ENCODE results near the gene TCF25.

Gene TCF25

GRCh38 chr16:89881368-89881730, 8.0 kb downstream of the TCF25 start:
- no peak for DNase-seq

GRCh38 chr16:89883346-89884040, 10.1 kb downstream of the TCF25 start:
- DNase-seq: no peak

GRCh38 chr16:89884041-89884421, 10.6 kb downstream of the TCF25 start:
- no peak for DNase-seq

GRCh38 chr16:89887243-89887642, 13.9 kb downstream of the TCF25 start:
- DNase-seq: no peak

- no peak for DNase-seq
Observed at GRCh38 chr16:89890200-89890599, 16.8 kb downstream of the TCF25 start.

- no peak for DNase-seq
Observed at GRCh38 chr16:89890886-89891657, 17.7 kb downstream of the TCF25 start.

GRCh38 chr16:89892055-89892630, 18.8 kb downstream of the TCF25 start:
- DNase-seq: no peak

- no peak for DNase-seq
Observed at GRCh38 chr16:89892635-89893034, 19.2 kb downstream of the TCF25 start.

GRCh38 chr16:89893642-89894548, 20.5 kb downstream of the TCF25 start:
- no peak for DNase-seq

GRCh38 chr16:89895482-89896250, 22.3 kb downstream of the TCF25 start:
- DNase-seq: no peak

GRCh38 chr16:89897204-89897603, 23.8 kb downstream of the TCF25 start:
- DNase-seq: no peak

GRCh38 chr16:89898201-89898967, 25.0 kb downstream of the TCF25 start:
- no peak for DNase-seq

- DNase-seq: no peak
Observed at GRCh38 chr16:89899879-89900481, 26.6 kb downstream of the TCF25 start.

GRCh38 chr16:89900885-89901284, 27.5 kb downstream of the TCF25 start:
- DNase-seq: no peak

GRCh38 chr16:89902980-89903379, 29.6 kb downstream of the TCF25 start:
- DNase-seq: no peak

- DNase-seq: no peak
Observed at GRCh38 chr16:89903908-89904515, 30.6 kb downstream of the TCF25 start.

GRCh38 chr16:89904606-89905510, 31.5 kb downstream of the TCF25 start:
- no peak for DNase-seq

GRCh38 chr16:89905511-89906139, 32.2 kb downstream of the TCF25 start:
- DNase-seq: no peak

Measured in NCI-H226 (cell line).